Measurements from ENCODE around the gene UNK.
A peak's percentile ranks its signal among the peaks of the same experiment; 100 is the strongest.

Gene UNK

GRCh38 chr17:75844530-75845057, 60.0 kb downstream of the UNK start:
- peak overlapping the region; percentile 56 for H3K4me3 ChIP-seq (ENCODE audit: low read depth, low read length)
- TF ChIP-seq, protein P1, sequence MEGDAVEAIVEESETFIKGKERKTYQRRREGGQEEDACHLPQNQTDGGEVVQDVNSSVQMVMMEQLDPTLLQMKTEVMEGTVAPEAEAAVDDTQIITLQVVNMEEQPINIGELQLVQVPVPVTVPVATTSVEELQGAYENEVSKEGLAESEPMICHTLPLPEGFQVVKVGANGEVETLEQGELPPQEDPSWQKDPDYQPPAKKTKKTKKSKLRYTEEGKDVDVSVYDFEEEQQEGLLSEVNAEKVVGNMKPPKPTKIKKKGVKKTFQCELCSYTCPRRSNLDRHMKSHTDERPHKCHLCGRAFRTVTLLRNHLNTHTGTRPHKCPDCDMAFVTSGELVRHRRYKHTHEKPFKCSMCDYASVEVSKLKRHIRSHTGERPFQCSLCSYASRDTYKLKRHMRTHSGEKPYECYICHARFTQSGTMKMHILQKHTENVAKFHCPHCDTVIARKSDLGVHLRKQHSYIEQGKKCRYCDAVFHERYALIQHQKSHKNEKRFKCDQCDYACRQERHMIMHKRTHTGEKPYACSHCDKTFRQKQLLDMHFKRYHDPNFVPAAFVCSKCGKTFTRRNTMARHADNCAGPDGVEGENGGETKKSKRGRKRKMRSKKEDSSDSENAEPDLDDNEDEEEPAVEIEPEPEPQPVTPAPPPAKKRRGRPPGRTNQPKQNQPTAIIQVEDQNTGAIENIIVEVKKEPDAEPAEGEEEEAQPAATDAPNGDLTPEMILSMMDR (IDR thresholded peaks at IDR 0.05; ENCODE audit: borderline replicate concordance, insufficient read depth, low read depth, low read length), result no peak

DNA sequence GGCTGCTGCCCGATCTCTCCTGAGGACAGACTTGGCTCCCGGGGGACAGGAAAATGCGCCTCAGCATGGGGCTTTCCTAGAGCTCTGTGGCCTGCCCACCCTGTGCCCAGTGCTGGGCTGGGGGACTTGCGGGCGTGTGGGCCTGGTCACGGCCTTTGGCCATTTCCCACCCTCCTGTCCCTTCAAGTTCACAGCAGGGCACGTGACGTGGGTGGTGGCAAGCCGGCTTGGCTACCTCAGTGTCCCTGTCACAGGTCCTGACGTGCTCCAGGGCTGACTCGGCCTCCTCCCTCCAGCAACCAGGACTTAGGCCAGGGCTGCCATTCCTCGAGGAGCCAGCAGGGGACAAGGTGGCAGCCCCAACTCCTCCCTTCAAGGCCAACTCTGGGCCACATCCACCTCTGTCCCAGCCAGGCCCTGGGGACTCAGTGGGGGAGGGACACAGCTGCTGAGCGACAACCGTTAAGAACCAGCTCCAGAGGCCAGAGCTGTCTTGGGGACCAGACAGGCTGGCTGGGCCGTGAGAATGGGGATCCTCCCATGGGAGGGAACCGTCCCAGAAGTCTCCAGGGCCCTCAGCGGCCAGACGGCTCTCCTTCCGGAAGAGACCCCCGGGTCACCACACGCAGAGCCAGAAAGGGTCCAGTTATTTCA, 60.6 kb downstream of the UNK start:
- TF ChIP-seq, protein P1 (IDR thresholded peaks at IDR 0.05; ENCODE audit: borderline replicate concordance, insufficient read depth, low read depth, low read length), result peak; percentile 95
- H3K4me3 ChIP-seq (ENCODE audit: low read depth, low read length), result peak overlapping the region; percentile 21

- TF ChIP-seq, protein P1 (IDR thresholded peaks at IDR 0.05; ENCODE audit: borderline replicate concordance, insufficient read depth, low read depth, low read length), result no peak
- H3K4me3 ChIP-seq (ENCODE audit: low read depth, low read length), result no peak overlapping the region
Measured at GRCh38 chr17:75845933-75846691, 61.5 kb downstream of the UNK start.

GRCh38 chr17:75846692-75847613, 62.3 kb downstream of the UNK start:
- no peak overlapping the region for H3K4me3 ChIP-seq (ENCODE audit: low read depth, low read length)
- TF ChIP-seq, protein P1 (IDR thresholded peaks at IDR 0.05; ENCODE audit: borderline replicate concordance, insufficient read depth, low read depth, low read length), result no peak

- TF ChIP-seq, protein P1 (IDR thresholded peaks at IDR 0.05; ENCODE audit: borderline replicate concordance, insufficient read depth, low read depth, low read length), result no peak
- H3K4me3 ChIP-seq (ENCODE audit: low read depth, low read length), result no peak overlapping the region
Measured at GRCh38 chr17:75847614-75848522, 63.3 kb downstream of the UNK start.
